ENCODE data around the gene EHD1.

The EHD1 gene

GRCh38 chr11:64909653-64910343 lies 31.4 kb upstream of the EHD1 start:
- DNase-seq, result no peak

GRCh38 chr11:64908766-64909165 lies 30.3 kb upstream of the EHD1 start:
- no peak for DNase-seq

GRCh38 chr11:64906314-64906635 lies 27.9 kb upstream of the EHD1 start:
- no peak for DNase-seq

- DNase-seq, result no peak
These were observed 27.3 kb upstream of the EHD1 start for GRCh38 chr11:64905516-64906313.

- DNase-seq, result no peak
These were observed 24.9 kb upstream of the EHD1 start for GRCh38 chr11:64903291-64903833.

GRCh38 chr11:64902102-64902900 lies 23.9 kb upstream of the EHD1 start:
- DNase-seq, result no peak

- DNase-seq, result no peak
These were observed 22.4 kb upstream of the EHD1 start for GRCh38 chr11:64900774-64901173.

- DNase-seq, result peak; percentile 81
These were observed 21.9 kb upstream of the EHD1 start for GRCh38 chr11:64900263-64900678.

- no peak for DNase-seq
These were observed 20.1 kb upstream of the EHD1 start for GRCh38 chr11:64898541-64898940.

- DNase-seq, result no peak
These were observed 19.6 kb upstream of the EHD1 start for GRCh38 chr11:64898076-64898445.

GRCh38 chr11:64897381-64898075 lies 19.1 kb upstream of the EHD1 start:
- no peak for DNase-seq

- DNase-seq, result no peak
These were observed 18.1 kb upstream of the EHD1 start for GRCh38 chr11:64896448-64897022.

GRCh38 chr11:64894812-64895452 lies 16.5 kb upstream of the EHD1 start:
- no peak for DNase-seq

GRCh38 chr11:64894070-64894811 lies 15.8 kb upstream of the EHD1 start:
- DNase-seq, result peak; percentile 94

GRCh38 chr11:64893194-64894069 lies 15.0 kb upstream of the EHD1 start:
- DNase-seq, result no peak

- DNase-seq, result no peak
These were observed 14.4 kb upstream of the EHD1 start for GRCh38 chr11:64892838-64893193.

GRCh38 chr11:64892411-64892831 lies 14.0 kb upstream of the EHD1 start:
- no peak for DNase-seq

- no peak for DNase-seq
These were observed 13.5 kb upstream of the EHD1 start for GRCh38 chr11:64891880-64892279.

GRCh38 chr11:64891215-64891848 lies 12.9 kb upstream of the EHD1 start:
- no peak for DNase-seq

- no peak for DNase-seq
These were observed 12.1 kb upstream of the EHD1 start for GRCh38 chr11:64890522-64890939.

All from stimulated activated CD4-positive, alpha-beta T cell treated with anti-CD3 and anti-CD28 coated beads, Interleukin-4, amount 100 ng/mL, for 24 hours (primary cell).